T-cell (primary cell): Measurements from ENCODE around the gene CHRFAM7A. TPM values are rescaled to one million over a fixed set of nuclear protein-coding genes. Genes with fewer than 3 reads are reported as not detected.
"Not testable (repeated sequence)": the region's sequence is repeated elsewhere in the genome, so short reads cannot be mapped to it uniquely, and the experiment has no call there.

Source experiments
- ATAC-seq, 4 experiments: fragments of 200-7000 bp in 3 of 4; fragments of 150-1000 bp in 1 of 4; cut with Tn5 transposase; replicated peaks in 1 of 4; 1 replicate in 3 of 4; 2 replicates in 1 of 4; pipeline ENCODE4 v1.10.0; 2021; ENCODE audit warnings: moderate library complexity in 3 of 4, mild to moderate bottlenecking in 2 of 4, moderate number of reproducible peaks in 1 of 4
- CTCF ChIA-PET, 2 donors: fragments of 300-600 bp; sonication (Branson Sonifier 250); formaldehyde crosslinking; loops; one replicate each; lab custom pipeline; 2022; ENCODE audit warnings: antibody characterized with exemption in 2 of 2; lab: Charles Lee
- POLR2A ChIA-PET, 2 donors: fragments of 300-600 bp; sonication (Branson Sonifier 250); formaldehyde crosslinking; loops; one replicate each; lab custom pipeline; 2022; ENCODE audit warnings: antibody characterized with exemption in 2 of 2; lab: Charles Lee
- DNase-seq, 35 experiments: peaks; one replicate each; pipeline versions ENCODE4 v3.0.0 to v3.0.0-alpha.2; 2013 to 2023
- H3K27ac ChIP-seq: one replicate; pipeline ENCODE4 v1.5.1; 2013; ENCODE audit warnings: low read length
- H3K27me3 ChIP-seq, 2 experiments: replicated peaks in 1 of 2; 1 replicate in 1 of 2; 2 replicates in 1 of 2; pipeline versions ENCODE4 v1.6.1 to v1.7.0; 2013; ENCODE audit warnings: low read length in 1 of 2, mixed read lengths in 1 of 2; ENCODE audit not compliant: control insufficient read depth in 2 of 2, insufficient read depth in 2 of 2; ENCODE audit errors: extremely low read depth in 1 of 2
- H3K36me3 ChIP-seq, 2 donors: 1 replicate in 1 of 2; 2 replicates in 1 of 2; pipeline versions ENCODE4 v1.6.1 to v1.7.0; 2013; ENCODE audit warnings: low read length in 1 of 2; ENCODE audit not compliant: control insufficient read depth in 2 of 2, insufficient read depth in 1 of 2; ENCODE audit errors: extremely low read depth in 1 of 2
- H3K4me1 ChIP-seq, 2 experiments: 1 replicate in 1 of 2; 2 replicates in 1 of 2; pipeline versions ENCODE4 v1.6.1 to v1.7.0; 2013; ENCODE audit warnings: low read length in 2 of 2, mixed read lengths in 1 of 2; ENCODE audit not compliant: insufficient read depth in 2 of 2, control insufficient read depth in 1 of 2; ENCODE audit errors: extremely low read depth in 1 of 2
- H3K4me3 ChIP-seq, 2 donors: 1 replicate in 1 of 2; 2 replicates in 1 of 2; pipeline versions ENCODE4 v1.5.1 to v1.7.0; 2013; ENCODE audit warnings: mild to moderate bottlenecking in 2 of 2, low read length in 1 of 2, moderate library complexity in 1 of 2; ENCODE audit not compliant: control insufficient read depth in 1 of 2; ENCODE audit errors: extremely low read depth in 1 of 2
- H3K9me3 ChIP-seq: 2 replicates; pipeline ENCODE4 v1.7.0; 2013
- H3K27ac Mint-ChIP-seq, 2 donors: one replicate each; pipeline ENCODE4 v1.8.0; 2020 to 2021; ENCODE audit warnings: mild to moderate bottlenecking in 2 of 2, mixed read lengths in 2 of 2
- H3K27me3 Mint-ChIP-seq, 2 donors: one replicate each; pipeline ENCODE4 v1.8.0; 2021 to 2022; ENCODE audit warnings: mixed read lengths in 2 of 2
- H3K36me3 Mint-ChIP-seq: one replicate; pipeline ENCODE4 v1.8.0; 2021; ENCODE audit warnings: mixed read lengths
- H3K4me1 Mint-ChIP-seq, 3 donors: one replicate each; pipeline ENCODE4 v1.8.0; 2020 to 2022; ENCODE audit warnings: mixed read lengths in 3 of 3, mild to moderate bottlenecking in 1 of 3
- H3K4me3 Mint-ChIP-seq, 3 donors: one replicate each; pipeline ENCODE4 v1.8.0; 2020 to 2022; ENCODE audit warnings: mild to moderate bottlenecking in 3 of 3, mixed read lengths in 3 of 3, moderate library complexity in 3 of 3
- H3K9me3 Mint-ChIP-seq, 3 donors: one replicate each; pipeline ENCODE4 v1.8.0; 2020 to 2022; ENCODE audit warnings: mixed read lengths in 3 of 3
- WGBS: methylation state at CpG from one replicate; pipeline ENCODE4 v1.1.5; 2013; ENCODE audit warnings: missing lambda C conversion rate; ENCODE audit not compliant: insufficient coverage; 5-methylcytosine and 5-hydroxymethylcytosine counted together
- total RNA-seq, 35 experiments: library from RNA in 6 of 35; stranded (reverse) in 6 of 35; fragments of 120-200 nt in 1 of 35; gene quantifications; one replicate each; pipeline versions ENCODE4 v1.2.1 to v1.2.4 and lab custom pipeline; 2013 to 2026

Gene CHRFAM7A
- total RNA-seq, 5 donors from 2014 or later (not counting 1 experiment from before 2014, with no cell fraction given): 0.92 to 1.1 TPM; not detected in 3

DNA sequence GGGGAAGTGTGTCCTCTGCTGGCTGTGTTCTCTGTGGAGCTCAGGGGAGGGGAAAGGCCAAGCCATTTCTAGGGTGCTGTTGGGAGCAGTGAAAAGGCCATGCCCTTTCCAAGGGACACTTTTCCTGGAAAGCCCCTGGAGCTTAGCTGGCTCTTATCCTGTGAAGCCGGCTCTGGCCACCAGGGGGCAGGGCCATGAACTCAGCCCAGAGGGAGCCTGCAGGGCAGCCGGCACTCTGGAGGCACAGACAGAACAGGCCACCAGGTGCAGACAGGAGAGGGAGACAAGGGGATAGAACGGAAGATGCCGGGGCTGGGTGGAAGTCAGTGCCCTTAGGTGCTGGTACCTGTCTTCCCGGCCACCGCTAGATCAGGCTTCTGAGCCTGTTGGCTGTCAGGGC, 5.6 kb upstream of the CHRFAM7A start:
- peak in 32 of 35 experiments; percentile 1 to 69 (median 37) for DNase-seq
- WGBS: no CpG with 5 or more reads among the region's 6 CpGs
- H3K27me3 ChIP-seq, H3K9me3 Mint-ChIP-seq, H3K27ac Mint-ChIP-seq, CTCF ChIA-PET, H3K4me3 ChIP-seq, H3K4me1 ChIP-seq, H3K36me3 Mint-ChIP-seq, POLR2A ChIA-PET, H3K4me3 Mint-ChIP-seq, H3K27me3 Mint-ChIP-seq, H3K9me3 ChIP-seq, H3K27ac ChIP-seq, H3K36me3 ChIP-seq, H3K4me1 Mint-ChIP-seq: not testable (repeated sequence)
- ATAC-seq: peak; percentile 58 to 76 (median 64)

DNA sequence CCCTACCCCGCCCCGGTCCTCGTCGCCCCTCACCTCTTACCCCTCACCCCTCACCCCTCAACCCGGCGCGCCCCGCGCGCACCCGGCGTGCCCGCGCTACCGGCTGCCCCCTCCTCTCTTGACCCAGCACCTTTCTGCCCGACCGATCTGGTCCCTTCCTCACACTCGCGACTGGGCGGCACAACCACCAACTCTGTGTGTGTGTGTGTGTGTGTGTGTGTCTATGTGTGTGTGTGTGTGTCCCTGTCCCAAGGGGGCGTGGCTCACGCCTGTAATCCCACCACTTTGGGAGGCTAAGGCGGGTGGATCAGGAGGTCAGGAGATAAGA, 288 bp upstream of the CHRFAM7A start:
- H3K9me3 ChIP-seq, H3K4me3 ChIP-seq, POLR2A ChIA-PET, H3K27me3 ChIP-seq, H3K4me3 Mint-ChIP-seq, H3K27ac ChIP-seq, H3K9me3 Mint-ChIP-seq, H3K4me1 ChIP-seq, H3K36me3 ChIP-seq, DNase-seq, H3K27ac Mint-ChIP-seq, H3K36me3 Mint-ChIP-seq, CTCF ChIA-PET, H3K27me3 Mint-ChIP-seq, H3K4me1 Mint-ChIP-seq: not testable (repeated sequence)
- ATAC-seq: peak in 1 of 4 experiments; percentile 23
- no CpG with 5 or more reads among the region's 23 CpGs for WGBS

DNA sequence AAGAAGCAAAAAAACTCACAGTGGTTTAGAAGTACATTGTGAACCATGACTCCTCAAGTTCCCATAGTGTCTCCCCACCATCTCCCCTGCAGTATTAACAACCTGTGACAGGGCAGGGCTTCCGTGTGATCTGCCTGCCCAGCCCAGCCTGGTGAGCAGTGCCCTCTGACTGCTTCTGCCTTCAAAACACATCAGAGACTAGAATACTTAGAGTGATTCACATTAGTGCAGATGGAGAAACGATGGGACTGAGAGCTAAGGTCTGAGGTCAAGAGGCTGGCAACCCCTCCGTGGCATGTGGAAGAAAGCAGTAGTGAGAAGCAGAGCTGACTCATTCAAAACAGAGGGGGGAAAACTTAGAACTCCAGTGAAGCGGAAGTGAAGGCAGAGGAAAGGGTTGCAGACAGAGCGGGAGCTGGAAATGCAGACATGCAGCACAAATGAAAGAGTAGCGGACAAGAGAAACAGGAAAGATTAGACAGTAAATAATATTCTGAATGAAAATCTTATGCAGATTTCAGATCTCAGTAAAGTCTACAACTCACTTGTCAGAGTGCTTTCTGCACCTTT, 6.9 kb downstream of the CHRFAM7A start:
- H3K36me3 Mint-ChIP-seq, H3K27me3 ChIP-seq, H3K36me3 ChIP-seq, POLR2A ChIA-PET, H3K9me3 Mint-ChIP-seq, DNase-seq, H3K27ac Mint-ChIP-seq, H3K27ac ChIP-seq, H3K4me3 ChIP-seq, H3K4me3 Mint-ChIP-seq, H3K27me3 Mint-ChIP-seq, H3K9me3 ChIP-seq, H3K4me1 ChIP-seq, ATAC-seq, H3K4me1 Mint-ChIP-seq, CTCF ChIA-PET: not testable (repeated sequence)
- WGBS: no CpG with 5 or more reads among the region's 6 CpGs

DNA sequence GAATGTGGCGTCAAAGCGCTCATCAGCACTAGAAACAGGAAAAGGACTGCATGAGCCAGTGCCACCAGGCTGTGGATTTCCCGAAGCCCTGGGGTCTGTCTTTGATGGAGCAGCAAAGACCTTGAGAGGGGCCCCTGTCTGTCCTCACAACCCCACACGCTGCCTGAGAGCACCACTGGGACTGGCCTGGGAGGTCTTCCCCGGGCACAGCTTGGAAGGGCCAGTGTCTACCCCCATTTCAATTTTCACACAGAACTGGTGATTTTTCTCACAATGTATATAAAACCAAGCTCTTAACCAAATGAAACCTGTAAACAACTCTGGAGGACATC, 16.3 kb downstream of the CHRFAM7A start:
- POLR2A ChIA-PET: not testable (repeated sequence)

DNA sequence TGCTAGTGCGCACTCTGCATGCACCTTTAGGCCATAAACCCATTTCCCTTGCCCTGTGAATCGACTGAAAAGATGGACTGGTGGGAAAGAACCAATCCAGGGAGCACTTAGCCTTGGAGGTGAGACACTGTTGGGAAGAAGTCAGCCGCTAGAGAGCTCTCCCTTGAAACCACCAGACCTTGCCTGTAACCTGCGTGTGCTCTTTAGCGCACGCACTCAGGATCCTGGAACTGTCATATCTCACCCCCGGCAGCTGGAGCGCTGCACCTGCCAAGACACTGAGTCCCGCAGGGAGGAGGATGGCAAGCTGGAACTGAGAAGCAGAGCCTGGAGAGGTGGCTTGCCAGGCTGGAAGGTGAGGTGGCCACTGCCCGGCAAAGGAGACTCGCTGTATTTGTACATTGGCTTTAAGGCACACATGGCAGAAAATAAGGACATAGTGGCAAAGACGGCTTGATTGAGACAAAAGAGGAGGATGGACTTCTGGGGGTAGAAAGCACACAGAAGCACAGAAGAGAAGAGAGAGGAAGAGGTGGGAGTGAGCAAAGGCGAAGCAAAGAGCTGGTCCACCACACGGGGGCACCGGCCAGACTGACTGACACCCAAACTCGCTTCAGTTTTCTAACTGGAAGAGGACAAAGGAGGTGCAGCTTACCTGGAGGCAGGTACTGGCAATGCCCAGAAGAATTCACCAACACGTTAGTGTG, 16.8 kb downstream of the CHRFAM7A start:
- CTCF ChIA-PET: not testable (repeated sequence)

More for the DNA sequence above, 16.3 kb downstream of the CHRFAM7A start:
- H3K4me3 ChIP-seq, DNase-seq, H3K27me3 ChIP-seq, H3K27me3 Mint-ChIP-seq, H3K4me1 Mint-ChIP-seq, H3K9me3 ChIP-seq, H3K36me3 Mint-ChIP-seq, H3K9me3 Mint-ChIP-seq, H3K4me1 ChIP-seq, H3K36me3 ChIP-seq, H3K27ac ChIP-seq, H3K27ac Mint-ChIP-seq, ATAC-seq, H3K4me3 Mint-ChIP-seq, CTCF ChIA-PET: not testable (repeated sequence)
- WGBS: no CpG with 5 or more reads among the region's 5 CpGs

DNA sequence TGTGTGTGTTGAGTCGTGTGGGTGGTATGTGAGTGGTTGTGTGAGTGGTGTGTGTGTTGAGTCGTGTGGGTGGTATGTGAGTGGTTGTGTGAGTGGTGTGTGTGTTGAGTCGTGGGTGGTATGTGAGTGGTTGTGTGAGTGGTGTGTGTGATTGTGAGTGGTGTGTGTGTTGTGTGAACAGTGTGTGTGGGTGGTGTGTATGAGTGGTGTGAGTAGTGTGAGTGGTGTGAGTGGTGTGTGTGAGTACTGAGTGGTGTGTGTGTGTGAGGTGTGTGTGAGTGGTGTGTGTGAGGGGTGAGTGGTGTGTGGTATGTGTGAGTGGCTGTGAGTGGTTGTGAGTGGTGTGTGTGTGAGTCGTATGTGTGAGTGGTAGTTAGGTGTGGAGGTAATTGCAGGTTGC, 17.5 kb downstream of the CHRFAM7A start:
- ATAC-seq: peak in 1 of 4 experiments; percentile 33
- H3K27me3 Mint-ChIP-seq: not testable (repeated sequence)

More for the DNA sequence above, 16.8 kb downstream of the CHRFAM7A start:
- H3K27me3 ChIP-seq, H3K4me1 ChIP-seq, H3K36me3 ChIP-seq, H3K9me3 ChIP-seq, H3K4me3 Mint-ChIP-seq, DNase-seq, H3K27ac ChIP-seq, H3K36me3 Mint-ChIP-seq, ATAC-seq, H3K9me3 Mint-ChIP-seq, POLR2A ChIA-PET, H3K27me3 Mint-ChIP-seq, H3K4me1 Mint-ChIP-seq, H3K27ac Mint-ChIP-seq, H3K4me3 ChIP-seq: not testable (repeated sequence)
- WGBS: no CpG with 5 or more reads among the region's 17 CpGs

GRCh38 chr15:30374862-30375261, 18.5 kb downstream of the CHRFAM7A start:
- H3K4me1 ChIP-seq, ATAC-seq, H3K4me1 Mint-ChIP-seq, CTCF ChIA-PET, H3K27ac Mint-ChIP-seq, H3K27me3 Mint-ChIP-seq, H3K9me3 Mint-ChIP-seq, H3K27me3 ChIP-seq, H3K4me3 Mint-ChIP-seq, H3K9me3 ChIP-seq, H3K36me3 Mint-ChIP-seq, POLR2A ChIA-PET, H3K36me3 ChIP-seq, DNase-seq, H3K4me3 ChIP-seq, H3K27ac ChIP-seq: not testable (repeated sequence)
- no CpG with 5 or more reads among the region's 10 CpGs for WGBS

More for the DNA sequence above, 17.5 kb downstream of the CHRFAM7A start:
- 29% methylated on average over 1 of the region's 4 CpGs for WGBS
- H3K4me1 ChIP-seq, H3K36me3 Mint-ChIP-seq, H3K27ac Mint-ChIP-seq, H3K4me3 Mint-ChIP-seq, H3K4me1 Mint-ChIP-seq, H3K36me3 ChIP-seq, CTCF ChIA-PET, H3K9me3 ChIP-seq, H3K27me3 ChIP-seq, H3K4me3 ChIP-seq, H3K9me3 Mint-ChIP-seq, H3K27ac ChIP-seq, POLR2A ChIA-PET, DNase-seq: not testable (repeated sequence)
